NCI-H2107 treated with DMSO at 0.1 percent for 48 hours (cell line): ENCODE data around the gene APOBEC2.

ENCODE experiments used
- DNase-seq: peaks from one replicate; lab custom pipeline; 2025; ENCODE audit not compliant: unreplicated experiment; lab: John Stamatoyannopoulos, UW

The APOBEC2 gene

GRCh38 chr6:41058783-41059181, 5.8 kb downstream of the APOBEC2 start:
- no peak for DNase-seq

GRCh38 chr6:41059556-41059955, 6.6 kb downstream of the APOBEC2 start:
- DNase-seq: no peak

GRCh38 chr6:41061196-41061726, 8.3 kb downstream of the APOBEC2 start:
- DNase-seq: no peak

- DNase-seq: no peak
Measured at GRCh38 chr6:41062056-41062455, 9.1 kb downstream of the APOBEC2 start.

- DNase-seq: no peak
Measured at GRCh38 chr6:41063884-41064285, 10.9 kb downstream of the APOBEC2 start.

- DNase-seq: no peak
Measured at GRCh38 chr6:41064841-41065240, 11.8 kb downstream of the APOBEC2 start.

- no peak for DNase-seq
Measured at GRCh38 chr6:41065550-41066026, 12.6 kb downstream of the APOBEC2 start.

GRCh38 chr6:41066867-41067304, 13.9 kb downstream of the APOBEC2 start:
- peak; percentile 35 for DNase-seq

GRCh38 chr6:41071501-41071922, 18.5 kb downstream of the APOBEC2 start:
- no peak for DNase-seq

- peak; percentile 98 for DNase-seq
Measured at GRCh38 chr6:41071923-41072835, 19.2 kb downstream of the APOBEC2 start, which contains the start of gene OARD1. TSS of gene OARD1 (minus strand) at chr6:41072356. CDS start at chr6:41071634, 722 bp downstream.

- no peak for DNase-seq
Measured at GRCh38 chr6:41072836-41073202, 19.8 kb downstream of the APOBEC2 start, which contains the start of gene NFYA. TSS of gene NFYA (plus strand) at chr6:41072974. CDS start at chr6:41079090, 6,116 bp downstream.

- DNase-seq: no peak
Measured at GRCh38 chr6:41073203-41073967, 20.4 kb downstream of the APOBEC2 start.

GRCh38 chr6:41073968-41074691, 21.1 kb downstream of the APOBEC2 start:
- DNase-seq: no peak

GRCh38 chr6:41074692-41075436, 21.9 kb downstream of the APOBEC2 start:
- no peak for DNase-seq

GRCh38 chr6:41075651-41076626, 22.9 kb downstream of the APOBEC2 start:
- DNase-seq: no peak

- no peak for DNase-seq
Measured at GRCh38 chr6:41077536-41077935, 24.5 kb downstream of the APOBEC2 start.

GRCh38 chr6:41078101-41078500, 25.1 kb downstream of the APOBEC2 start:
- DNase-seq: no peak

- DNase-seq: no peak
Measured at GRCh38 chr6:41079080-41079479, 26.1 kb downstream of the APOBEC2 start.

- no peak for DNase-seq
Measured at GRCh38 chr6:41080621-41081020, 27.6 kb downstream of the APOBEC2 start.
